ENCODE measurements around the gene ZIC4. TPM values are rescaled to one million over a fixed set of nuclear protein-coding genes. Genes with fewer than 3 reads are reported as not detected.

ZIC4 gene
- total RNA-seq, 2 donors from 2014 or later = not detected

DNA sequence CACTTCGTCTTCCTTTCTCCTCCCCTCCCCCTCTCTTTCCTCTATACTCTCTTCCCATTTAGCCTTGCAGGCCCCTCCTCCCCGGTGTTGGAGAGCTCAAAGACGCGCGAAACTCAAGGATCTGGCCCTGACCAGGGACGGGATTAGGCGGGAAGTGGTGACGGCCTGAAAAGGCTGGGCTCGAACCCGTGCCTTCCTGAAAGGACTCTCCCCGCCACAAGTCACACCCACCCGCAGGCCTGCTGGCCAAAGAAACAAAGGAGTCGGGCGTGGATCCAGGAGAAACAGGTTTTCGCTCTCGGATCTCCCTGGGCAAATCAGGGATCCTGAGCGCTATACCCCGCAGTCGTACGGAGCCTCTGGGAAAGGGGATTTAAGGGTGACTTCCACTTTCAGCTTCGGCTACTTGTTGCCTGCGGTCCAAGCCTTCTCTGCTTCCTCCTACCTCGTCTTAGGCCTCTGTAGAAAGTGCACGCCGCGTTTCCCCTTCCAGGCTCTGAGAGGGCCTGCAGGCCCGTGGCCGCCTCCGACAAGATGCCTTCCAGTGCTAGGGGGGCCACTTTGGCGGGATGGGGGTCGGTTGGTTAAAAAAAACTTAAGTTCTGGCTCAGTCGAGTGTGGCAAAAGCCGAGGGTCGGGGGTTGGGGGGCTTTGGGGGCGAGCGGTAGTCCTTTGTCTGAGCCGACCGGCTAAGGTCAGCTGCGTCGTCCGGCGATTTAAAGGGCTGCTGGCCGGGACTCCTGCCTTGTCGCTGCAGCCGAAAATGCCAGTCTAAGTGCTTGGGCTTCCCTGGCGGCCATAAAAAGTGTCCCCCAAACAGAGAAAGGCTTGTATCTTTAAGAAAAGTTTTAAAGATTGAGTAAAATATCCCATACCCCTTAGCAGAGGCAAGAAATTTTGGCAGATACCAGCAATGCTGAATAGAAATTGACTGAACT, 8.2 kb downstream of the ZIC4 start:
- no peak for TF ChIP-seq POLR2A (IDR thresholded peaks at IDR 0.05)
- TF ChIP-seq POLR2AphosphoS5 (IDR thresholded peaks at IDR 0.05) = no peak
- TF ChIP-seq, protein P1, sequence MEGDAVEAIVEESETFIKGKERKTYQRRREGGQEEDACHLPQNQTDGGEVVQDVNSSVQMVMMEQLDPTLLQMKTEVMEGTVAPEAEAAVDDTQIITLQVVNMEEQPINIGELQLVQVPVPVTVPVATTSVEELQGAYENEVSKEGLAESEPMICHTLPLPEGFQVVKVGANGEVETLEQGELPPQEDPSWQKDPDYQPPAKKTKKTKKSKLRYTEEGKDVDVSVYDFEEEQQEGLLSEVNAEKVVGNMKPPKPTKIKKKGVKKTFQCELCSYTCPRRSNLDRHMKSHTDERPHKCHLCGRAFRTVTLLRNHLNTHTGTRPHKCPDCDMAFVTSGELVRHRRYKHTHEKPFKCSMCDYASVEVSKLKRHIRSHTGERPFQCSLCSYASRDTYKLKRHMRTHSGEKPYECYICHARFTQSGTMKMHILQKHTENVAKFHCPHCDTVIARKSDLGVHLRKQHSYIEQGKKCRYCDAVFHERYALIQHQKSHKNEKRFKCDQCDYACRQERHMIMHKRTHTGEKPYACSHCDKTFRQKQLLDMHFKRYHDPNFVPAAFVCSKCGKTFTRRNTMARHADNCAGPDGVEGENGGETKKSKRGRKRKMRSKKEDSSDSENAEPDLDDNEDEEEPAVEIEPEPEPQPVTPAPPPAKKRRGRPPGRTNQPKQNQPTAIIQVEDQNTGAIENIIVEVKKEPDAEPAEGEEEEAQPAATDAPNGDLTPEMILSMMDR (IDR thresholded peaks at IDR 0.05) = no peak
- no peak overlapping the region for H3K4me3 ChIP-seq
- intact Hi-C loops (cut with DNase I) = no loop called here
- no peak overlapping the region for H3K27ac ChIP-seq
- H3K4me1 ChIP-seq (replicated peaks) = no peaks in the 10 kb centered on the region
- WGBS = 11% methylated on average over 46 of the region's 46 CpGs
- no peak for DNase-seq (ENCODE audit: low spot score)
- H3K9me3 ChIP-seq = no peaks in the 10 kb centered on the region
- peaks cover 46% of the 10 kb centered on the region for H3K27me3 ChIP-seq (replicated peaks; ENCODE audit: insufficient read depth)
- no peaks in the 10 kb centered on the region for H3K36me3 ChIP-seq

DNA sequence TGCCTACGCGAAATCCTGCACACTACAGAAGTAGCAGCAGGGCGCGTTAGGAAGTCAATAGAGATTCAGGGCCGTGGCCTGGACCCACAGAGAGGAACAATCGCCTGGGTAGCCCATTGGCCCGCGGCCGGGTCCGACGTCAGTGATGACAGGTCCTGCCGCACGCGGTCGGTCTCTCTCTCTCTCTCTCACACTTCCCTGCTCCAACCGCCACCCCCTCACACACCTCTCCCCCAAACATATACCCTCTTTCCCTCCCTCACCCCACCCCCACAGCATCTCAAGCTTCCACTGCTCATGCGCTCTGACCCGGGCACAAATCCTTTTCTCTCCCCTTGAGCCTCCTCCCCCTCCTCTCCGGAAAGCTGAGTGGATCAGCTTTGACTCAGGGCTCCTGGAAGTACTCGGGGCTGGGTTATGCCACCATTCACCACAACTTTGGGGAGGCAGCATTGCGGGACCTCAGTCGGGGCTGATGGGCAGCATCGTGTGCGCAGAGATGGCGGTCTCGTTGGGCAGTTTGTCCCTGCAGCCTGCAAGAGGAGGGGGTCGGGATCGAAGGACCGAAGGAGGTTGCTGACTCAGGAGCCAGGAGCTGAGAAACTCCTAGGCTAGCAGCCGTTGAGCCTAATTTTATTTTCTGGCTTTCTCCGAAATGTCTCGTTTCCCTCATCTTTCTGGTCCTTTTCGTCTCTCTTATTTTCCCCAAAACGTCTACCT, 9.0 kb downstream of the ZIC4 start:
- Histone ChIP-seq H3K27me3 (replicated peaks; ENCODE audit: insufficient read depth) (peaks cover 54% of the 10 kb centered on the region), H3K4me3 (no peak overlapping the region), H3K36me3 (no peaks in the 10 kb centered on the region), H3K4me1 (replicated peaks) (no peaks in the 10 kb centered on the region), H3K9me3 (no peaks in the 10 kb centered on the region), H3K27ac (no peak overlapping the region)
- intact Hi-C loops (cut with DNase I) = no loop called here
- TF ChIP-seq, protein P1 (IDR thresholded peaks at IDR 0.05) = no peak
- TF ChIP-seq POLR2A (IDR thresholded peaks at IDR 0.05) (no peak), POLR2AphosphoS5 (IDR thresholded peaks at IDR 0.05) (no peak)
- DNase-seq (ENCODE audit: low spot score) = no peak
- 6% methylated on average over 34 of the region's 34 CpGs for WGBS

DNA sequence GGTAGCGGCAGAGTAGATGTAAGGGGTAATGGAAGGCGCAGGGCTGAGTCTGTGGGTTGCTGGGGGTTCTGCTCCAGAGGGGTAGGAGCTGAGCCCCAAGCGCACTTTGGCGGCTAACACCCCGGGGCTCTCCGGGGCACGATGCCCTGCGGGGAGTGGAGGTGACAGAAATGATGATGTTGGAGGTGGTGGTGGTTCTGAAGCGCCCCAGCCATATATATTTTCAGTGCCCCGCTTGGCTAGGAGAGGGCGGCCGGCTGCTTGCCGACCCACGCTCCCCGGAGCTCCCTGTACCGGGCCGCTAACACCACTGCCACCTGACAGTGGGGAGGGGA, 9.7 kb downstream of the ZIC4 start:
- Histone ChIP-seq H3K4me1 (replicated peaks) (no peaks in the 10 kb centered on the region), H3K9me3 (no peaks in the 10 kb centered on the region), H3K4me3 (no peak overlapping the region), H3K36me3 (no peaks in the 10 kb centered on the region), H3K27ac (no peak overlapping the region), H3K27me3 (replicated peaks; ENCODE audit: insufficient read depth) (peaks cover 60% of the 10 kb centered on the region)
- no peak for DNase-seq (ENCODE audit: low spot score)
- WGBS = 5% methylated on average over 17 of the region's 17 CpGs
- intact Hi-C loops (cut with DNase I) = no loop called here
- no peak for TF ChIP-seq POLR2AphosphoS5 (IDR thresholded peaks at IDR 0.05)
- TF ChIP-seq POLR2A (IDR thresholded peaks at IDR 0.05) = no peak
- TF ChIP-seq, protein P1 (IDR thresholded peaks at IDR 0.05) = no peak

DNA sequence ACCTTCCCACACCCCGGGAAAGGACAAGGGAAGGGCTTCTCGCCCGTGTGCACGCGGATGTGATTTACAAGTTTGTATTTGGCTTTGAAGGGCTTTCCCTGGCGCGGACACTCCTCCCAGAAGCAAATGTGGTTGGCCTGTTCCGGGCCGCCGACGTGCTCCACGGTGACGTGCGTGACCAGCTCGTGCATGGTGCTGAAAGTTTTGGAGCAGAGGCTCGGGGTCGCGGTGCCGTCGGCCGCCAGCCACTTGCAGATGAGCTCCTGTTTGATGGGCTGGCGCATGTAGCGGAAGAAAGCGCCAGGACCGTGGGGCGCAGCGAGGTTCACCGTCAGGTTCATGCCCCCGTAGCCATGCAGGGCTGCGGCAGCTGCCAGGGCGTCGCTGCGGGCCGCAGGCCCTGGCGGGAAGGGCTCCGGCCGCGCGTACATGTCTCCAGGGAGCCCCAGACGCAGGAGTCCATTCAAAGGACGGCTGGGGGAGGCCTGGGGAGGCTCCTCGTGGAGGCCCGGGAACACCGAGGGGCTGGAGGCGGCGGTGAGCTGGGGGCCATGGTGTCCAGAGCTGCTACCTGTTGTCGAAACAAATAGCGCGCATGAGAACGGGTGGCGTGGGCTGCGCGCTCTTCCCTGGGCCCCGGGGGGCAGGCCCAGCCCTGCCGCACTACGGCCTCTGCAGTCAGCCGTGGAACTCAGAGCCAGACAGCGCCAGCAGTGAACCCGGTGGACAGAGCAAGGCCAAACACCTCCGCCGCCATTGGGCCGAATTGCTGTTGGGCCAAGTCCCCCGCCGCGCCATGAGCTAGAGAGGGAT, 10.2 kb downstream of the ZIC4 start:
- no peaks in the 10 kb centered on the region for H3K4me1 ChIP-seq (replicated peaks)
- H3K27me3 ChIP-seq (replicated peaks; ENCODE audit: insufficient read depth) = peaks cover 65% of the 10 kb centered on the region
- no peak for DNase-seq (ENCODE audit: low spot score)
- intact Hi-C loops (cut with DNase I) = no loop called here
- H3K27ac ChIP-seq = no peak overlapping the region
- no peaks in the 10 kb centered on the region for H3K9me3 ChIP-seq
- H3K4me3 ChIP-seq = no peak overlapping the region
- TF ChIP-seq, protein P1 (IDR thresholded peaks at IDR 0.05) = no peak
- TF ChIP-seq POLR2AphosphoS5 (IDR thresholded peaks at IDR 0.05) (no peak), POLR2A (IDR thresholded peaks at IDR 0.05) (no peak)
- H3K36me3 ChIP-seq = no peaks in the 10 kb centered on the region
- 5% methylated on average over 39 of the region's 65 CpGs for WGBS

All from prostate gland (tissue), 2 donors.